B cell (primary cell): ENCODE data around the gene LIN7B. TPM values are rescaled to one million over a fixed set of nuclear protein-coding genes. Genes with fewer than 3 reads are reported as not detected.

Experiments used
- ATAC-seq: fragments of 200-7000 bp; cut with Tn5 transposase; one replicate; pipeline ENCODE4 v1.10.0; 2021; ENCODE audit warnings: low read depth, mild to moderate bottlenecking, moderate number of reproducible peaks, moderate library complexity
- CTCF ChIA-PET: fragments of 350-600 bp; sonication (Branson Sonifier 250); formaldehyde crosslinking; loops from one replicate; lab custom pipeline; 2021; ENCODE audit warnings: antibody characterized with exemption, inconsistent platforms; lab: Charles Lee
- POLR2A ChIA-PET: fragments of 350-600 bp; sonication (Branson Sonifier 250); formaldehyde crosslinking; loops from one replicate; lab custom pipeline; 2021; ENCODE audit warnings: antibody characterized with exemption; lab: Charles Lee
- DNase-seq: peaks from one replicate; pipeline ENCODE4 v3.0.0; 2013
- H2AFZ ChIP-seq: 2 replicates; pipeline ENCODE4 v1.6.1; 2012; ENCODE audit warnings: mild to moderate bottlenecking, low read depth, low read length; ENCODE audit not compliant: insufficient read depth, poor library complexity, severe bottlenecking
- H3K27ac ChIP-seq, 2 donors: 1 replicate in 1 of 2; 2 replicates in 1 of 2; pipeline ENCODE4 v1.5.1; 2012 to 2013; ENCODE audit warnings: low read length in 2 of 2, mild to moderate bottlenecking in 2 of 2, moderate library complexity in 1 of 2
- H3K27me3 ChIP-seq, 4 experiments: fragments of 200-600 bp in 1 of 4; sonication (generic) in 1 of 4; replicated peaks in 1 of 4; 1 replicate in 2 of 4; 2 replicates in 2 of 4; pipeline versions ENCODE4 v1.6.1 to v1.7.0; 2013 to 2016; ENCODE audit warnings: low read length in 3 of 4, mild to moderate bottlenecking in 2 of 4, mixed read lengths in 1 of 4, moderate library complexity in 1 of 4; ENCODE audit not compliant: insufficient read depth in 4 of 4, control insufficient read depth in 3 of 4; ENCODE audit errors: control extremely low read depth in 1 of 4
- H3K36me3 ChIP-seq, 2 experiments: replicated peaks in 1 of 2; 1 replicate in 1 of 2; 2 replicates in 1 of 2; pipeline versions ENCODE4 v1.6.1 to v1.7.1; 2013; ENCODE audit warnings: low read length in 1 of 2; ENCODE audit not compliant: insufficient read depth in 2 of 2, control insufficient read depth in 1 of 2; ENCODE audit errors: control extremely low read depth in 1 of 2, extremely low read depth in 1 of 2
- H3K4me1 ChIP-seq, 2 donors: fragments of 200-600 bp in 1 of 2; sonication (generic) in 1 of 2; 1 replicate in 1 of 2; 2 replicates in 1 of 2; pipeline versions ENCODE4 v1.5.1 to v1.6.1; 2013 to 2017; ENCODE audit warnings: low read length in 2 of 2; ENCODE audit not compliant: control insufficient read depth in 2 of 2, insufficient read depth in 2 of 2
- H3K4me2 ChIP-seq: replicated peaks from 2 replicates; pipeline ENCODE3; 2012; ENCODE audit warnings: mild to moderate bottlenecking, low read depth, low read length; ENCODE audit not compliant: poor library complexity, severe bottlenecking
- H3K4me3 ChIP-seq, 5 experiments: fragments of 200-600 bp in 1 of 5; sonication (generic) in 1 of 5; 1 replicate in 3 of 5; 2 replicates in 2 of 5; pipeline versions ENCODE4 v1.5.1 to v1.7.0; 2011 to 2016; ENCODE audit warnings: low read length in 4 of 5, mild to moderate bottlenecking in 4 of 5, low read depth in 2 of 5, control low read depth in 1 of 5, moderate library complexity in 1 of 5; ENCODE audit not compliant: insufficient read depth in 1 of 5; ENCODE audit errors: control extremely low read depth in 1 of 5, extremely low read depth in 1 of 5
- H3K79me2 ChIP-seq: fragments of 200-600 bp; sonication (generic); one replicate; pipeline ENCODE4 v1.6.0; 2016; ENCODE audit warnings: low read length; ENCODE audit not compliant: control insufficient read depth, insufficient read depth
- H3K9ac ChIP-seq: fragments of 200-600 bp; sonication (generic); 2 replicates; pipeline ENCODE4 v1.6.1; 2017; ENCODE audit warnings: mild to moderate bottlenecking, low read length, moderate library complexity
- H3K9me3 ChIP-seq, 3 donors: one replicate each; pipeline versions ENCODE4 v1.6.1 to v1.7.1; 2013; ENCODE audit warnings: low read length in 2 of 3; ENCODE audit not compliant: control insufficient read depth in 2 of 3, insufficient read depth in 1 of 3; ENCODE audit errors: control extremely low read depth in 1 of 3
- H4K20me1 ChIP-seq: 2 replicates; pipeline ENCODE4 v1.6.0; 2012; ENCODE audit warnings: mild to moderate bottlenecking, low read length; ENCODE audit not compliant: insufficient read depth, control insufficient read depth, poor library complexity, severe bottlenecking
- H3K27ac Mint-ChIP-seq: one replicate; pipeline ENCODE4 v1.8.0; 2021; ENCODE audit warnings: mixed read lengths
- H3K27me3 Mint-ChIP-seq: one replicate; pipeline ENCODE4 v1.8.0; 2021; ENCODE audit warnings: mixed read lengths
- H3K4me1 Mint-ChIP-seq: one replicate; pipeline ENCODE4 v1.8.0; 2021; ENCODE audit warnings: mixed read lengths
- H3K4me3 Mint-ChIP-seq: one replicate; pipeline ENCODE4 v1.8.0; 2021; ENCODE audit warnings: mixed read lengths
- H3K9me3 Mint-ChIP-seq: one replicate; pipeline ENCODE4 v1.8.0; 2022; ENCODE audit warnings: mixed read lengths; ENCODE audit not compliant: insufficient read depth
- CTCF ChIP-seq: fragments of 200-600 bp; IDR thresholded peaks from one replicate; pipeline ENCODE4 v1.8.0; 2022; ENCODE audit warnings: antibody characterized with exemption, mild to moderate bottlenecking
- EZH2 ChIP-seq: IDR thresholded peaks from 2 replicates; pipeline ENCODE4 v1.6.1; 2012; ENCODE audit warnings: borderline replicate concordance, low read depth, mild to moderate bottlenecking, moderate library complexity, low read length; ENCODE audit not compliant: insufficient read depth, poor library complexity, severe bottlenecking
- WGBS: methylation state at CpG from one replicate; pipeline ENCODE4 v1.1.5; 2013; ENCODE audit warnings: missing lambda C conversion rate; ENCODE audit not compliant: insufficient coverage; 5-methylcytosine and 5-hydroxymethylcytosine counted together
- intact Hi-C: fragments of 100-400 bp; cut with micrococcal nuclease; formaldehyde crosslinking; loops from one replicate; pipeline ENCODE4 v1.10.0; 2022
- polyA plus RNA-seq: library from polyadenylated mRNA; depleted of rRNA; stranded (reverse); fragments of >200 nt; gene quantifications from 2 replicates; pipeline ENCODE4 v1.2.3, GENCODE V29; 2012
- total RNA-seq, 2 donors: library from RNA; stranded (reverse); fragments of 120-200 nt in 1 of 2; gene quantifications; 1 replicate in 1 of 2; 2 replicates in 1 of 2; pipeline versions ENCODE4 v1.2.3 to v1.2.4, GENCODE V29; 2013 to 2022

The LIN7B gene
- total and polyA plus RNA-seq, 2 donors (not counting 1 experiment from before 2014, with no cell fraction given) = 7.4 to 12.4 TPM

GRCh38 chr19:49141352-49141751 lies 27.2 kb downstream of the LIN7B start:
- Histone ChIP-seq H3K27ac (no peak overlapping the region), H3K4me1 (peaks cover 15 to 17% of the 10 kb centered on the region in 2 donors), H3K79me2 (no peaks in the 10 kb centered on the region), H3K9me3 (peaks cover 0 to 16% (median 0%) of the 10 kb centered on the region in 3 donors), H3K4me3 (no peak overlapping the region), H3K9ac (no peak overlapping the region), H3K4me2 (no peak overlapping the region), H3K36me3 (no peaks in the 10 kb centered on the region), H2AFZ (no peak overlapping the region), H4K20me1 (no peaks in the 10 kb centered on the region), H3K27me3 (peaks cover 0 to 43% (median 10%) of the 10 kb centered on the region in 4 experiments)
- Mint-ChIP-seq H3K4me1 (peaks cover 10% of the 10 kb centered on the region), H3K4me3 (no peak overlapping the region), H3K9me3 (no peaks in the 10 kb centered on the region), H3K27ac (no peak overlapping the region), H3K27me3 (peaks cover 37% of the 10 kb centered on the region)
- CTCF ChIA-PET = no interaction called here
- 66% methylated on average over 4 of the region's 6 CpGs for WGBS
- POLR2A ChIA-PET = no interaction called here
- ATAC-seq (no peak), DNase-seq (no peak)
- TF ChIP-seq CTCF = no peak
- TF ChIP-seq EZH2 = no peak
- intact Hi-C loops = loop anchor here (10.0 kb wide), 1 partner anchor 63 kb away; no protein-coding TSS in a partner anchor

GRCh38 chr19:49142866-49143335 lies 28.7 kb downstream of the LIN7B start:
- peaks cover 12% of the 10 kb centered on the region for H3K4me1 Mint-ChIP-seq
- intact Hi-C loops = loop anchor here (10.0 kb wide), 1 partner anchor 62 kb away; no protein-coding TSS in a partner anchor
- WGBS = 4% methylated on average over 21 of the region's 21 CpGs

More at GRCh38 chr19:49142866-49143335, 28.7 kb downstream of the LIN7B start:
- H3K4me1 ChIP-seq = peaks cover 15 to 17% of the 10 kb centered on the region in 2 donors
- Mint-ChIP-seq H3K4me3 (peak overlapping the region; percentile 80), H3K9me3 (no peaks in the 10 kb centered on the region), H3K27ac (peak overlapping the region; percentile 32), H3K27me3 (peaks cover 38% of the 10 kb centered on the region)
- no peaks in the 10 kb centered on the region for H3K79me2 ChIP-seq
- H3K27me3 ChIP-seq = peaks cover 0 to 46% (median 14%) of the 10 kb centered on the region in 4 experiments
- ChIA-PET CTCF (interaction anchor here (0.7 to 5.2 kb wide), 3 partner anchors 46 to 84 kb away, joined by 3 to 44 read pairs (median 3); no protein-coding TSS in a partner anchor), POLR2A (interaction anchor here (0.7 kb wide), 1 partner anchor 23 kb away, joined by 3 read pairs; no protein-coding TSS in a partner anchor)
- ATAC-seq (peak; percentile 83), DNase-seq (peak; percentile 64)
- peaks cover 0 to 16% (median 0%) of the 10 kb centered on the region in 3 donors for H3K9me3 ChIP-seq
- no peak overlapping the region for H3K27ac ChIP-seq
- peak overlapping the region; percentile 69 for H3K4me2 ChIP-seq
- no peak for TF ChIP-seq EZH2
- TF ChIP-seq CTCF = no peak
- H3K9ac ChIP-seq = no peak overlapping the region
- peak overlapping the region; percentile 75 for H2AFZ ChIP-seq
- H4K20me1 ChIP-seq = no peaks in the 10 kb centered on the region
- peak overlapping the region in 4 of 5 experiments; percentile 2 to 33 (median 14) for H3K4me3 ChIP-seq
- H3K36me3 ChIP-seq = no peaks in the 10 kb centered on the region
